Esophagus muscularis mucosa (tissue), 3 donors: ENCODE measurements around the gene AACS.
"Not testable (repeated sequence)": the region's sequence is repeated elsewhere in the genome, so short reads cannot be mapped to it uniquely, and the experiment has no call there.

Experiments used
- POLR2A ChIP-seq: fragments of 450-650 bp; IDR thresholded peaks from one replicate; pipeline ENCODE4 v1.6.1; 2017; ENCODE audit warnings: antibody characterized with exemption, moderate library complexity, mild to moderate bottlenecking, low read depth
- TF ChIP-seq, protein P1 (sequence below), 3 experiments: fragments of 200-600 bp in 2 of 3; fragments of 450-650 bp in 1 of 3; sonication (generic) in 2 of 3; IDR thresholded peaks; one replicate each; pipeline ENCODE4 v1.5.1; 2017 to 2019; ENCODE audit warnings: antibody characterized with exemption in 3 of 3, mild to moderate bottlenecking in 2 of 3, moderate library complexity in 1 of 3

GRCh38 chr12:125063522-125063921, 1.7 kb upstream of the AACS start:
- TF ChIP-seq POLR2A, result not testable (repeated sequence)
- TF ChIP-seq, protein P1, sequence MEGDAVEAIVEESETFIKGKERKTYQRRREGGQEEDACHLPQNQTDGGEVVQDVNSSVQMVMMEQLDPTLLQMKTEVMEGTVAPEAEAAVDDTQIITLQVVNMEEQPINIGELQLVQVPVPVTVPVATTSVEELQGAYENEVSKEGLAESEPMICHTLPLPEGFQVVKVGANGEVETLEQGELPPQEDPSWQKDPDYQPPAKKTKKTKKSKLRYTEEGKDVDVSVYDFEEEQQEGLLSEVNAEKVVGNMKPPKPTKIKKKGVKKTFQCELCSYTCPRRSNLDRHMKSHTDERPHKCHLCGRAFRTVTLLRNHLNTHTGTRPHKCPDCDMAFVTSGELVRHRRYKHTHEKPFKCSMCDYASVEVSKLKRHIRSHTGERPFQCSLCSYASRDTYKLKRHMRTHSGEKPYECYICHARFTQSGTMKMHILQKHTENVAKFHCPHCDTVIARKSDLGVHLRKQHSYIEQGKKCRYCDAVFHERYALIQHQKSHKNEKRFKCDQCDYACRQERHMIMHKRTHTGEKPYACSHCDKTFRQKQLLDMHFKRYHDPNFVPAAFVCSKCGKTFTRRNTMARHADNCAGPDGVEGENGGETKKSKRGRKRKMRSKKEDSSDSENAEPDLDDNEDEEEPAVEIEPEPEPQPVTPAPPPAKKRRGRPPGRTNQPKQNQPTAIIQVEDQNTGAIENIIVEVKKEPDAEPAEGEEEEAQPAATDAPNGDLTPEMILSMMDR (IDR thresholded peaks at IDR 0.05), result not testable (repeated sequence)
